GM21825 (cell line): ENCODE data around the gene CALU.

Experiments used
- ATAC-seq: cut with Tn5 transposase; IDR thresholded peaks from one replicate; pipeline ENCODE4 v1.9.1; 2021; ENCODE audit warnings: mild to moderate bottlenecking, moderate library complexity; ENCODE audit not compliant: unreplicated experiment

CALU gene

GRCh38 chr7:128739048-128739962, at the start of gene CALU:
Gene CALU, plus strand, starts transcription at chr7:128739359. Its CDS starts 9,225 bp downstream, at chr7:128748584.
- ATAC-seq = peak; percentile 97

- ATAC-seq = no peak
Measured at GRCh38 chr7:128691227-128691626, 47.9 kb upstream of the CALU start.

- no peak for ATAC-seq
Measured at GRCh38 chr7:128692623-128693270, 46.4 kb upstream of the CALU start.

GRCh38 chr7:128693373-128694015, 45.7 kb upstream of the CALU start:
- ATAC-seq = no peak

GRCh38 chr7:128694738-128695137, 44.4 kb upstream of the CALU start:
- ATAC-seq = no peak

- no peak for ATAC-seq
Measured at GRCh38 chr7:128697302-128697905, 41.8 kb upstream of the CALU start.

- ATAC-seq = no peak
Measured at GRCh38 chr7:128699196-128699712, 39.9 kb upstream of the CALU start.

GRCh38 chr7:128699895-128700294, 39.3 kb upstream of the CALU start:
- ATAC-seq = no peak

GRCh38 chr7:128701062-128701785, 37.9 kb upstream of the CALU start:
- no peak for ATAC-seq

- ATAC-seq = no peak
Measured at GRCh38 chr7:128703609-128704241, 35.4 kb upstream of the CALU start.

GRCh38 chr7:128705891-128706333, 33.2 kb upstream of the CALU start:
- no peak for ATAC-seq

GRCh38 chr7:128707752-128708151, 31.4 kb upstream of the CALU start:
- no peak for ATAC-seq

GRCh38 chr7:128708235-128708634, 30.9 kb upstream of the CALU start:
- ATAC-seq = no peak

GRCh38 chr7:128708824-128709223, 30.3 kb upstream of the CALU start:
- ATAC-seq = no peak

- no peak for ATAC-seq
Measured at GRCh38 chr7:128710481-128710880, 28.7 kb upstream of the CALU start.

- no peak for ATAC-seq
Measured at GRCh38 chr7:128713794-128714193, 25.4 kb upstream of the CALU start.

GRCh38 chr7:128714701-128715495, 24.3 kb upstream of the CALU start:
- ATAC-seq = no peak

GRCh38 chr7:128718967-128719642, 20.1 kb upstream of the CALU start:
- ATAC-seq = no peak
